A204.1 (cell line): ENCODE results near the gene TRIM50.
"Not testable (repeated sequence)": the region's sequence is repeated elsewhere in the genome, so short reads cannot be mapped to it uniquely, and the experiment has no call there.

Experiments
- FAIRE-seq: peaks from 2 replicates; lab custom pipeline; 2012; peaks lifted over from hg19 to GRCh38; lab: Jason Lieb, UNC

TRIM50 gene

DNA sequence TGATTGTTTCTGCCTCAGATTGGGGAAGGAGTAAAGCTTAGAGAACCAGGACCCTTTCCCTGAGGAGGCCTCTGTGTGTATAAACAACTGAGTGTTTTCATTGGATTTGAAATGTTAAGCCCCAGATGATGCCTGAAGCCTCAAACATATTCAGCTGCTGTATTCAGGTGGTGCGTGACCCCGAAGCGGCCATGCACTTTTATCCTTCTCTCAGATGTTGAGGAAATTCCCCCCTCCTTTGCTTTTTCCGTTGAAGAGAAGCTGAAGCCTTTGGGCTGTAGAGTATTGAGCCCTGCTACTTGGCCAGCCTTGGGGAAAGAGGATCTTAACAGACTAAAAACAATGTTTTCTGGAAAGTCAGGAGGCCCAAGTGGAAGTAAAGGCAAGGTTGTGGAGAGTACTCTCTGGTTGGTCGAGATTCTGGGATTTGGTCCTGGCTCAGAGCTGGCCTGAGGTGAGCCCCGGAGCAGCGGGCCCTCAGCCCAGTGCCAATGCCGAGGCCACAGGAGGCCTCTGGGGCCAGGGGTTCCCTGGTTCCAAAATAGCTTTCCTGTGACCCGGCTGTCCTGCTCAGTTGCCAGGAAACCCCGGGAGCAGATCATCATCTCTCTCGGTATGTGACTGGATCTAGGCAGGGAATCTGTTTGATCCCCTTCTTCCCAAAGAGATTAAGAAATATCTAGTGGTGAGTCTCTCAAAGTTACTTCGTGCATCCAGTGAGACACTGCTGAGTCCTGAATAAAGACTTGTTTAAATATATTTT lies 22.6 kb upstream of the TRIM50 start:
- FAIRE-seq = no peak

DNA sequence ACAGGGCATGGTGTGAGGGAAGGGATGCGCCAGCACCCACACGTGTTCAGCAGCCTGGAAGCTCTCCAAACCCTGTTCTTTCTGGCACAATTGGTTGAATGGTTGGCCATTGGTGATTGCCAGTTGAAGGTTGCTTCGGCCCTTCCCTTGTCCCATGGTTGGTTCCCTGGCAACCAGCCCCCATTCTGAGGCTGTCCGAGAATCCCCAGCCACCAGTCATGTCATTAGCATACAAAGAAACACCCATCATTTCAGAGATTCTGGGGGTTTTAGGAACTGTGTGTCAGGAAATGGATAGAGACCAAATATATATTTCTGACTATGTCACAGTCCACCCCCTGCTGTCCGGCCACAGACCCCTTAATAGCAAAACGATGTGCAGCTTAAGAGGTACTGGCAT lies 21.9 kb upstream of the TRIM50 start:
- FAIRE-seq = no peak

DNA sequence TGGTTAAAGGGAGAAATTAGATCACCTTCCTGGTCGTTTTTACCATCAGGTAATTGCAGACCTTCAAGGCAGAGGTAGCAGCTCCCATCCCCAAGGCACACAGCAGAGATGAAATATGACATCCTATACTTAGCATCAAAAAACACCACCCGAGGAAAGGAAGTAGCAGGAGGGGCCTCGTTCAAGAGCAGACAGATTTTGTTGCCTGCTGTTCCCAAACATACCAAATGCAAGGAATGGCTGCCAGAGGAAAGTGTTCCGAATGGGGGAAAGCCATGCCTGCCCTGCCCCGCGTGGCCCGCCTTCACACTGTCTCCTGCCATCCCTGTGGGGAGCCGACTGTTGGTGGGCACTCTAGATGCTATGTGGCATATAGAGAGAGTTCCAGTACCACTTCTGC lies 18.1 kb upstream of the TRIM50 start:
- FAIRE-seq = no peak

DNA sequence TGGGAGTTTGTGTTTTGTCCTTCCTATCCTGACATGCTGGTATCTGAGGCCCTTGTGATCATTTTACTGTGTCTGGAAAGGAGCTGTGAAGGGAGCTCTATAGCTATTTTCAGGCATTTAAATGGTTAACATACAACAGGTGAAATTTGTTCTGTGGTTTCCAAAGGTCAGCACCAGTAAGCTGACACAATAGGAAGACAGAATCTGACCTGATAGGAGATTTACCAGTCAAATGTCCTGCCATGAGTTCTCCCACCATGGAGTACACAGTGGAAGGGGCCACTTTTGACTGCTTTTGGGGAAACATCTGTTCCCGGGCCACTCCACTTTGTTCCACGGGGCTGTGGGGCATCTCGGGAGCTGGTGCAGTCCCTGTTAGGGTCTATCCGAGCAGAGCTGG lies 17.7 kb upstream of the TRIM50 start:
- no peak for FAIRE-seq

DNA sequence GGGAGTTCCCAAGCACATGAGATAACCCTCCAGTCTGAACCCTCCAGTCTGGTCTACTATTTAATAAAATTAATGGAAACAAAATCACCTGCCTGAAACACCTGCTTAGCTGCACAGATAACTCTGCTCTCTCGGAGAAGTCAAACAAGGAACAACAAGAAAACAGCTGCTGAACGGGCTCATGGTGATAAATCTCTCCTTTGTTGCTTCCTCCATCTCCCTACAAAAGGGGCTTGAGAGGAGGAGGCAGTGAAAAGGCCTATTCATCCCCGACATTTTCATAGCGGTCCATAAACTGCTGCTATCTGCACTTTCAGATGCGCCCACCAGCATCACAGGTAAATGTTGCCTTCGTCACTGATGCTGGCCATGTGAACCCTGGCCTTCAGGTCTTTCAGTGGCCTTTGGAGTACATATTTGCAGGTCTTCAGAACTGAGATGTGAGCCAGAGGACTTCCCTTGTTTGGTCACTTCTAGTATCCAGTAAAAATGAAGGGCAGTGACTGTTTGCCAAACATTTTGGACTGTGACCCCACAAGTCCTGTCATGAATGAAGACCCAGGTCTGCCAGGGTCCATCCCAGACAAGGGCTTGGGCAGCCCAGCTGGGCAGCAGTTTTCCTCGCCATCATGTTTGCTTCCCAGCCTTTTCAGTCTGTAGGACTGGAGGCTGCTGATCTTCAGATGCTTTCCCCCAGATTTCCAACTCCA lies 15.9 kb upstream of the TRIM50 start:
- no peak for FAIRE-seq

DNA sequence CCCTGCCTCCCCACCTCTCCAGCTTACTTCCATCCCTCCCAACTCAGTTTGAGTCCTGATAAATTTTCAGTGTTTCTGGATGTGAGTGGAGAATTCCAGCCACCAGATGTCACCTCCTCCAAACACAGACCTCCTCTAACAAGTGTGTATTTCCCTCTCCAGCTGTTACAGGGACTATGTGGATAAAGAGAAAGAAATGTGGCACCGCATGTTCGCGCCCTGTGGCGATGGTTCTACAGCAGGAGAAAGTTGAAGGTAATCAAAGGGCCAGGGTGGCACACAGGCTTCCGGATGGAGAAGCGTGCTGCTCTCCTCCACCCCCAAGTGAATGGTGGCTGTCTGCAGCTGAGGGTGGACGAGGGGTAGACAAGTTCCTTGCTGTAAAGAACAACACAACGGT lies 14.8 kb upstream of the TRIM50 start:
- FAIRE-seq = no peak

DNA sequence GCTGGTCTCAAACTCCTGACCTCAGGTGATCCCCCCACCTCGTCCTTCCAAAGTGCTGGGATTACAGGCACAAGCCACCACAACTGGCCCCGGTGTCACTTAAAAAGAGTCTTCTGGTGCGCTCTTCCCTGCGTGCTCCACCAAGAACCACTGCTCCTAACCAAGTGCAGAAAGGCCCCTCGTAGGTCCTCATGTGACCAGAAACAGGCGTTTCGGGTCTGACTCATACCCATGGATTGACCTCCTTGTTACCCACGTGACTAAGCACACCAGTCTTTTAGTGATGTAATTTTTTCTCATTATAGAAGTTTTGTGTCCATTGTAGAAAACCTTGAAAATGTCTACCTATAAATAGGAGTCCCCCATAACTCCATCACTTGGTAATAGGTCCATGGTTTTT lies 14.0 kb upstream of the TRIM50 start:
- FAIRE-seq = no peak

DNA sequence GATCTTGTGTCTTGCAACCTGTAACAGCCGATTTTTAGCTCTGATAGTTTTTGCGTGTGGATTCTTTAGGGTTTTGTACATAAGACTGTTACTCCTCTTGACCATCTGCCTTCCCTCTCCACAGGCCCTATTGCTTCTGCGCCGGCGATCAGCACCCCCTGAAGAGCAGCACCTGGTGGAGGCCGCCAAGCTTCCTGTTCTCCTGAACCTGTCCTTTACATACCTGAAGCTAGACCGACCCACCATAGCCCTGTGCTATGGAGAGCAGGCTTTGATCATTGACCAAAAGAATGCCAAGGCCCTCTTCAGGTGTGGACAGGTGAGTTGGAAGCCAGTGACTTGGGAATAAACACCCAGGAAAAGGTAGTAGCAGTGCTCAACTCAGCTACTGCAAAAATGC lies 12.6 kb upstream of the TRIM50 start:
- FAIRE-seq = no peak

DNA sequence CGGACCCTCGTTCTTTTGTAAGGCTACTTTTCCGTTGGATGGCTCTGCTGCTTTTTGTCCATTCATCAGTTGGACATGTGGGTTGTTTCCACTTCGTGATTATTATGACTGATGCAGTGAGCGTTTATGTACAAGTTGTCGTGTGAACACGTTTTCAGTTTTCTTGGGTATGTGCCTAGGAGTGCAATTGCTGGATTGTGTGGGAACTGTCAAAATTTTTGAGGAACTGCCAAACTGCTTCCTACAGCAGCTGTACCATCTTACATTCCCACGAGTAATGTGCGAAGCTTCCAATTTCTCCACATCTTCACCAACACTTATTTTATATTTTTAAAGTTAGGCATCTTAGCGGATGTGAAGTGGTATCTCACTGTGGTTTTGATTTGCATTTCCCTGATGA lies 10.4 kb upstream of the TRIM50 start:
- no peak for FAIRE-seq

DNA sequence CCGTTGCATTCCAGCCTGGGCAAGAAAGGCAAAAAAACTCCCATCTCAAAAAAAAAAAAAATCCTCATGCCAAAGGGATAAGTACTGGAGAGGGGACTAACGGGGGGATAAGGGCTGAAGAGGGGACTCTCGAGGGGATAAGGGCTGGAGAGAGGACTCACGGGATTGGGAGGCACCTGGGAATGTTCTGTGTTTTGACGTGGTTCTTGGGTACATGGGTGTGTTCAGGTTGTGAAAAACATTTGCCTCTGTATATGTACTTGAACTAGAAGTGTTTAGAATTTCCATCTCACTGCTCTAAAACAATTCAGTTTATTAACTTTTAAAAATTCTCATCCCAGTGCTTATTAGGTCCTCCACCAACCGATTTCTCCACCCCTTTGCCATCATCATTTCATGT lies 4.6 kb upstream of the TRIM50 start:
- no peak for FAIRE-seq

DNA sequence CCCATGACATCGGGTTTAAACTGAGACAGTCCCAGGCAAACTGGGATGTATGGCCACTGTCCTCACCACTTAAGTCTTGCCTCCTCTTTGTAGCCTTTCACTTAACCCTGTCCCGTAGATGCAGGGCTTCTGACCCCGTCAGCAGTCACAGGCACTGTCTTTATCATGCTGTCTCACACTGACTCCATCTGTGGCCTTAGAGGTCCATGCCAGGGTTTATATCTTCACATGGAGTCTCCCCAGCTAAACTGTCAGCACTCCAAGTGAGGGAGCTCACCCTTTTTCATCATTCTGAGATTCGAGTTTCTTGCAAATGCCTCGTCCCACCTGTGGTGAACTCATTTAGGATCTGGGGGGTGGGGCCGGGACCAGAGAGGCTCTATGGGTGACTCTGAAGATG lies 2.9 kb upstream of the TRIM50 start:
- no peak for FAIRE-seq

DNA sequence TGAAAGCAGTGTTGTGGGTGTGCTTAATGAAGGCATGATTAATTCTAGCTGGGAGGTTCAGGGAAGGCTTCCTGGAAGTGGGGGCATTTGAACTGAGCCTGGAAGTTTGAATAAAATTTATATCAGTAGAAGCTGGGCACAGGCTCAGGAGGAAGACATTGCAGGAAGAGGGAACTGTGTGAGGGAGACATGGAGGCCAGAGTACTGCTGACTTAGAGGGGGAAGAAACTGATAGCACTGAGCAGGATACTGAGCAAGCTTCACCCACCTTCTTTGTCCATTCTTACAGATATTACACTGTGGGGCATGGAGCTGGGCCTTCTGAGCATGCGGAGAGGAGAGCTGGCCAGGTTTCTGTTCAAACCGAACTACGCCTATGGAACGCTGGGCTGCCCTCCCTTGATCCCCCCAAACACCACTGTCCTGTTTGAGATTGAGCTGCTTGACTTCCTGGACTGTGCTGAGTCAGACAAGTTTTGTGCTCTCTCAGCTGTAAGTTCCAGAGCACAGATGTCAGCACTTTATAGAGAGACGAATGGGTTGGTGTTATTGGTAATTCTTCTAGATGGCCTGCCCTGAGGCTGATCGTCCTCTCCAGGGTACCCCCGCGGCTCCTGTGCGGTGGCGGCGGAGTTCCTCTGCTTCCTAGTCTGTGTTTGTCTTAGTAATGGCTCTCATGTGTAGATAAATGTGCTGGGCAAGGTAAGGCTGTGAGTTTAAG lies 2.1 kb upstream of the TRIM50 start:
- FAIRE-seq = no peak

DNA sequence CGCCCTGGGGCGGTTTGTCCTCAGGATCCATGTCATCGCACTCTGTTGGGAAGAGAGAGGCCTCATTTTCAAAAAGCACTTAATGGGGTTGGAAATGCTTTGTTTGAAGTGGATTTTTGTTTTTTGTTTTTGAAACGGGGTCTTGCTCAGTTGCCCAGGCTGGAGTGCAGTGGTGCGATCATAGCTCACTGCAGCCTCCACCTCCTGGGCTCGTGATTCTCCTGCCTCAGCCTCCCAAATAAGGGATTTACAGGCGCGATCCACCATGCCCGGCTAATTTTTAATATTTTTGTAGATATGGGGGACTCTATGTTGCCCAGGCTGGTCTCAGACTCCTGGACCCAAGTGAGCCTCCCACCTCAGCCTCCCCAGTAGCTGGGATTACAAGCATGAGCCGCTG lies 814 bp upstream of the TRIM50 start:
- no peak for FAIRE-seq

DNA sequence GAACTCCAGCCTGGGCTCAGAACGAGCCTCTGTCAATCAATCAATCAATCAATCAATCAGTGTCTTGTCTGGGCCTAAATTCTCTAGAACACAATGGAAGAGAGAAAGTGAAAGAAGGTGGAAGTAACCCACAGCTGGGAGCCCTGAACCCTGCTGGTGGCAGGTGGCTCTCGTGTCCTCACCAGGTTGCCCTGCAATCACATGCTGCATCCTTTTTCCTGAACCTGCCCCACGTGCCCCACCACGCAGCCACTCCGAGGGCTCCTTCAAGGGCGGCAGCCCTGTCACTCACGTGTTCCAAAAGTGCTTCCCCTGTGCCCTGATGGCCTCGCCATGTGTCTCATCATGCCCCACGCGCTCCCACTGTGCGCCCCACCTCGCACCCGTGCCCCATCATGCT lies 433 bp downstream of the TRIM50 start:
- FAIRE-seq = not testable (repeated sequence)

DNA sequence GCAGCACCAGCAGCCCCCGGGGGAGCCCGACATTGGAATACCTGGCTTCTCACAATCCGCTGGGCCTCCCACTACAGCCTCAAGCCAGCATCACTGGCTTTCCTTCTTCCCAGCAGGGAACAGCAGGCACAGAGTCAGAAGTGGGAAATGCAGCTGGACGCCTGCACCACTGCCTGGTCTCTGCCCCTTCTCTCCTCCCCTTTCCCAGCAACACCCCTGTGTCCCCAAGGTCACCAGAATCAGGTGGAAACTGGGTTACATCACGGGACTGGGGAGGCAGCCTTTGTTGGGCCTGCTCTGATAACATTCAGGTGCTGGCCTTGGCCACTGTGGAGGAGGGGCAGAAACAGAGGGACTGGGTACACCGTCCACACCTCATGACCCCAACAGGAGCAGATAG lies 2.5 kb downstream of the TRIM50 start:
- not testable (repeated sequence) for FAIRE-seq

DNA sequence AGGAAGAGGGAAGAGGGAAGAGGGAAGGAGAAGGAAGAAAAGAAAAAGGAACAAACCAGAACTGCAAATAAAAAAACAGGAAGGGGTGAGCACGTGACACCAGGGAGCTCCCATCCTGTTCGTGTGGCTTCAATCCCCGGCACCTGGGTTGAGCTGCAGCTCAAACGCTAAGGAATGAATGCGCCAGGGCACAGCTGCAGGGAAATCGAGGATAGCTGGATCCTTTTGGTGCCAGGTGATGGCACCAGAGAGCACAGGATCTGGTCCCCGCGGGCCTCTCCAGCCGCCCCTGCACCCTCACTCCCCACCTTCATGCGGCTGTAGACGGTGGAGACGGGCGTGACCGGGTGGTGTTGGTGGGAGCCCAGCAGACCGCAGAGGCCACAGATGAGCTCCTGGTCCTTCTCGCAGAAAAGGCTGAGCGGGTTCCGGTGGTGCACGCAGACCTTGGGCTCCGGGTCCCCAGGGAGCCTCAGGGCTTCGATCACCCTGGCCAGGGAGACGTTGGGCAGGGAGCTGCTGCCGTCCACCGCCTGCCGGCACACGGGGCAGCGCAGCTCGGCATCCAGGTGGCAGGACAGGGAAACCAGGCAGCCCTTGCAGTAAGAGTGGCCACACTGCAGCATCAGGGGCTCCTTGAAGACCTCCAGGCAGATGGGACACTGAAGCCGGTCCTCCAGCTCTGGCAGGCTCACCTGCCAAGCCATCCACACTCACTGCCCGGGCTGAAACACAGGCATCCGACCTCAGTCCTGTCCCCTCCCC lies 3.6 kb downstream of the TRIM50 start:
- not testable (repeated sequence) for FAIRE-seq

DNA sequence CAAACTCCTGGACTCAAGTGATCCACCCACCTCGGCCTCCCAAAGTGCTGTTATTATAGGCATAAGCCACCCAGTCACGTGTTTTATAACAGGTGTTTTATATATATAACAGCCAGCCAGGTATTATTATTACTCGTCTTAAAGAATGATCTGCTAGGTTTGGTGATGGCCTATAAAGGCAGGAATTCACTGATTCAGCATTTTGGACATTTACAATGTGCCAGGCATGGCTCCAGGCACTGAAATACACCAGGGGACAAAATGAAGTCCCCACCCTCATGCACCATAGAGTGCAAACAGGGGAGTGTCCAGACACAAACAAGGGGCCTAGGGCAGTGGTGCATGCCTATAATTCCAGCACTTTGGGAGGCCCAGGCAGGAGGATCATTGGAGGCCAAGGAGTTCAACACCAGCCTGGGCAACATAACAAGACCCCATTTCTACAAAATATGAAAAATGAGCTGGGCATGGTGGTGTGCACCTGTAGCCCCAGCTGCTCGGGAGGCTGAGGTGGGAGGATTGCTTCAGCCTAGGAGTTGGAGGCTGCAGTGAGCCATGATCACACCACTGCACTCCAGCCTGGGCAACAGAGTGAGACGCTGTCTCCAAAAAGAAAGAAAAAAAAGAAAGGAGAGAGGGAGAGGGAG lies 4.3 kb downstream of the TRIM50 start:
- FAIRE-seq = not testable (repeated sequence)

DNA sequence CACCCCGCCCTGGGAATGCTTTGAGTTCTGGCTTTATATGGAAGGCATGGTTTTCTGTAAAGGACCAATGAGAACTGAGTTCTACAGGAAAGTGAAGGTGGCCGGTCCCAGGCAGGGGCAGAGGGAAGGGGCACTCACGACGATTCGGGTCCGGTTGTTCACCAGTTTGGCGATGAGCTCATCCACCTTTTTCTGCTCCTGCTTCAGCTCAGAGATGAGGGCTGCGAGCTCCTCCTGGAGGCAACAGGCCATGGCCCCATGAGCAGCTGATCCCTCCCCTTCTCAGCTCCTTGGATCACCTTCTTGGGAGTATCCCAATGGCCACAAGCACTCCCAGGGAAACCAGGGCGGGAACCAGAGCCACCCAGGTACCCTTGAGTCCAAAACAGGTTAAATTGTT lies 7.9 kb downstream of the TRIM50 start:
- not testable (repeated sequence) for FAIRE-seq

DNA sequence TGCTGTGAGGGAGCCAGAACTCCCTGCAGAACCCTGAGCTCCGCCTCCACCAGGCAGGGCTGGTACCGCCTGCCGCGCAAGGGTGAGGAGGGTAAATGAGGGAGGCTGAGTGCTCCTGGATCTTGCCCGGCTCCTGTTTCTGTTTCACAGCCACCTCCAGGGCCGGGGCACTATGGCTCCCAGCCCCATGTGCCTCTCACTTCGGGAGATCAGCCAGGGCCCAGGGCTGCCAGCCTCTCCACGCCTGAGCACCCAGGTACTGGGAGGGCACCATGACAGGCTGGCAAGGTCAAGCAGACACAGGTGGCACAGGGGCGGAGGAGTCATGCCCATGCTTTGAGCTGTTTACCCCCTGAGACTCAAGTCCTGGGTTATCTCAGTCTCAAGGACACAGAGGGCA lies 8.3 kb downstream of the TRIM50 start:
- FAIRE-seq = not testable (repeated sequence)

DNA sequence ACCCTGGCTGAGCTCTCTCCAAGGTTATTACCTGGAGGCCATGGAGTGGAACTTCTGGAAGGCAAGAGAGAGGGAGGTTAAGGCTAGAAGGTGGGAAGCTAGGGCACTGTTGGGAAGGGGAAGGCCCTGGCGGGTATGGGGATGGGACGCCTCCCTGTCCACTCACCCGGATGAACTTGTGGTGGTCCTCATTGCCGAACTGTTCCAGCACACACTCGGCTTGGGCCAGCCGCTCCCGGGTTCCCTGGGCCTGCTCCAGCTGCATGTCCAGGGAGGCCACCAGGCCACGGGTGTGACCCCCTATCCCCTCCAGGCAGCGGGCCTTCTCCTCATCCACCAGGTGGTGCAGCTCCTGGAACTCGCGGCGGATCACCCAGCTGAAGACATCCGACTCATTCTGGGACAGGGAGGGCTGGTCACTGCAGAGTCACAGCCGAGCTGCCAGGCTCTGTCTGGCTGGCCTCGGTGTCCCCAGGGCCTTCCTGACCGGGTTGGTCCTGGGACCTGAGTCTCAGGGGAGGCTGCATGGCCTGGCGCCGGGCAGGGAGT lies 9.2 kb downstream of the TRIM50 start:
- FAIRE-seq = not testable (repeated sequence)

DNA sequence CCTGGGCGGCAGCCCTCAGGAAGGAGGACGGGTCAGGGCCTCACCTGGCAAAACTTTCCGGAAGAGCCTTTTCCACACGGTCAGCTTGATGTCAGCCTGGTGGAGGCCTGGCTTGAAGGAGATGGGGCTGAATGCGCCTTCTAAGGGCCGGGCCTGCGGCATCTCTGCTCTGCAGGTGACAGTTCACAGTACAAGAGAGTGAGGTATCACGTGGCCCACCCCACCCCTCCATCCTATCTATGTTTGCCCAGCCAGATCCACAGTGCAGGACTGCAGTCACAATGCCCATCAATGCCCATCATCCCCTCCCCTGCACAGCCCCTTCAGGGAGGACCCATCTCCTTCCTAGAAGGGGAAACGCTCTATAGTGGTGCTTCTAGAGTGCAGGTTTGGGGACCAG lies 11.4 kb downstream of the TRIM50 start:
- no peak for FAIRE-seq

DNA sequence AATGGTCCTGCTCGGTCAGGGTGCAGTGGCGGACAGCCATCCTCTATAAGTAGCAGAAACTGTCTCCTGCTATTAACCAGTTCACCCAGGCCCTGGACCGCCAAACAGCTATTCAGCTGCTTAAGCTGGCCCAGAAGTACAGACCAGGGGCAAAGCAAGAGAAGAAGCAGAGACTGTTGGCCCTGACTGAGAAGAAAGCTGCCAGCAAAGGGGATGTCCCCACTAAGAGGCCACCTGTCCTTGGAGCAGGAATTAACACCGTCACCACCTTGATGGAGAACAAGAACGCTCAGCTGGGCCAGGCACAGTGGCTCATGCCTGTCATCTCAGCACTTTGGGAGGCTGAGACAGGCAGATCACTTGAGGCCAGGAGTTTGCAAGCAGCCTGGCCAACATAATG lies 13.6 kb downstream of the TRIM50 start:
- no peak for FAIRE-seq
